Left lung (tissue), 10 donors: ENCODE results near the gene AAK1. TPM values are rescaled to one million over a fixed set of nuclear protein-coding genes. Genes with fewer than 3 reads are reported as not detected.

Experiments used
- ATAC-seq: fragments of 200-7000 bp; cut with Tn5 transposase; one replicate; pipeline ENCODE4 v1.9.1; 2020; ENCODE audit warnings: moderate library complexity
- DNase-seq, 4 donors: peaks; one replicate each; pipeline ENCODE4 v3.0.0-alpha.2; 2013 to 2020
- H3K27ac ChIP-seq, 2 donors: fragments of 200-600 bp; sonication (generic) in 1 of 2; one replicate each; pipeline versions ENCODE4 v1.5.0 to v1.8.0; 2020 to 2021
- H3K27me3 ChIP-seq, 2 donors: fragments of 200-600 bp; sonication (generic) in 1 of 2; one replicate each; pipeline versions ENCODE4 v1.5.0 to v1.8.0; 2020 to 2021
- H3K36me3 ChIP-seq, 2 donors: fragments of 200-600 bp; sonication (generic) in 1 of 2; one replicate each; pipeline versions ENCODE4 v1.5.0 to v1.8.0; 2020 to 2021
- H3K4me1 ChIP-seq, 2 donors: fragments of 200-600 bp; one replicate each; pipeline ENCODE4 v1.8.0; 2021
- H3K4me3 ChIP-seq, 2 donors: fragments of 200-600 bp; sonication (generic) in 1 of 2; one replicate each; pipeline versions ENCODE4 v1.5.0 to v1.8.0; 2020 to 2021; ENCODE audit warnings: mild to moderate bottlenecking in 1 of 2
- H3K9me3 ChIP-seq, 2 donors: fragments of 200-600 bp; sonication (generic) in 1 of 2; one replicate each; pipeline versions ENCODE4 v1.5.0 to v1.8.0; 2020 to 2021
- intact Hi-C, 2 donors: fragments of 100-400 bp; cut with DNase I; formaldehyde crosslinking; loops; one replicate each; pipeline versions ENCODE4 v1.11.2 to v1.14.2; 2022
- polyA plus RNA-seq, 6 donors: library from polyadenylated mRNA; unstranded; fragments of 120-200 nt; gene quantifications; one replicate each; pipeline ENCODE4 v1.2.1, GENCODE V29; 2013; ENCODE audit not compliant: insufficient read length in 6 of 6
- total RNA-seq, 2 donors: library from RNA; stranded (reverse); fragmentation: NEBNext Ultra II Directional; extraction: Animal tissue kit (Norgen Biotek cat#: 25700); gene quantifications; one replicate each; pipeline ENCODE4 v1.2.1, GENCODE V29; 2021
- TF ChIP-seq, protein P1 (sequence below), 2 donors: fragments of 200-600 bp; sonication (generic) in 1 of 2; IDR thresholded peaks; one replicate each; pipeline versions ENCODE4 v1.5.0 to v1.8.0; 2021; ENCODE audit warnings: antibody characterized with exemption in 2 of 2
- donor health status: DM: no; HTN: yes; CAD: no.
- donor health status: DM: no; HTN: no; CAD: no.

Gene AAK1
- total and polyA plus RNA-seq, 8 donors: 19.0 to 70.7 (median 22.4) TPM

DNA sequence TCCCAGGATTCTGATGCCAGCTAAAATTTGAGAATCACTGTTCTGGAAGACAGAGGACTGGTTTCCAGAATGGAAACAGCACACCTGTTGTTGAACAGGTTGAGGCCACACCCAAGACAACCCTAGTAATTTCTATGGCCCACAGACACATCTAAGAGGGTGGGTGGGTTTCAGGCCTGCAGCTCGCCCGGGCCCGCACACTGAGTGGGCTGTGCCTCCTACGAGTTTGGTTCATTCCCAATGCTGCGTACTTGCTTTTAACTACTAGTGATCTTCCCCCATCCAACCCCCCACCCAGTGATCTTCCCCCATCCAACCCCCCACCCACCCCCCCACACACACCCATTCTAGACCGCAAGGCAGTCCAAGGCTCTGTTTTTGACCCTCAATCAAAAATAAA lies 205.0 kb downstream of the AAK1 start:
- DNase-seq (no peak), ATAC-seq (no peak)
- no peaks in the 10 kb centered on the region for H3K9me3 ChIP-seq
- no peak overlapping the region for H3K4me3 ChIP-seq
- no peaks in the 10 kb centered on the region for H3K27me3 ChIP-seq
- H3K27ac ChIP-seq: peak overlapping the region in 1 of 2 donors; percentile 99
- intact Hi-C loops: no loop called here
- peaks cover 5 to 33% of the 10 kb centered on the region in 2 donors for H3K4me1 ChIP-seq
- no peaks in the 10 kb centered on the region for H3K36me3 ChIP-seq
- TF ChIP-seq, protein P1, sequence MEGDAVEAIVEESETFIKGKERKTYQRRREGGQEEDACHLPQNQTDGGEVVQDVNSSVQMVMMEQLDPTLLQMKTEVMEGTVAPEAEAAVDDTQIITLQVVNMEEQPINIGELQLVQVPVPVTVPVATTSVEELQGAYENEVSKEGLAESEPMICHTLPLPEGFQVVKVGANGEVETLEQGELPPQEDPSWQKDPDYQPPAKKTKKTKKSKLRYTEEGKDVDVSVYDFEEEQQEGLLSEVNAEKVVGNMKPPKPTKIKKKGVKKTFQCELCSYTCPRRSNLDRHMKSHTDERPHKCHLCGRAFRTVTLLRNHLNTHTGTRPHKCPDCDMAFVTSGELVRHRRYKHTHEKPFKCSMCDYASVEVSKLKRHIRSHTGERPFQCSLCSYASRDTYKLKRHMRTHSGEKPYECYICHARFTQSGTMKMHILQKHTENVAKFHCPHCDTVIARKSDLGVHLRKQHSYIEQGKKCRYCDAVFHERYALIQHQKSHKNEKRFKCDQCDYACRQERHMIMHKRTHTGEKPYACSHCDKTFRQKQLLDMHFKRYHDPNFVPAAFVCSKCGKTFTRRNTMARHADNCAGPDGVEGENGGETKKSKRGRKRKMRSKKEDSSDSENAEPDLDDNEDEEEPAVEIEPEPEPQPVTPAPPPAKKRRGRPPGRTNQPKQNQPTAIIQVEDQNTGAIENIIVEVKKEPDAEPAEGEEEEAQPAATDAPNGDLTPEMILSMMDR (IDR thresholded peaks at IDR 0.05): no peak

DNA sequence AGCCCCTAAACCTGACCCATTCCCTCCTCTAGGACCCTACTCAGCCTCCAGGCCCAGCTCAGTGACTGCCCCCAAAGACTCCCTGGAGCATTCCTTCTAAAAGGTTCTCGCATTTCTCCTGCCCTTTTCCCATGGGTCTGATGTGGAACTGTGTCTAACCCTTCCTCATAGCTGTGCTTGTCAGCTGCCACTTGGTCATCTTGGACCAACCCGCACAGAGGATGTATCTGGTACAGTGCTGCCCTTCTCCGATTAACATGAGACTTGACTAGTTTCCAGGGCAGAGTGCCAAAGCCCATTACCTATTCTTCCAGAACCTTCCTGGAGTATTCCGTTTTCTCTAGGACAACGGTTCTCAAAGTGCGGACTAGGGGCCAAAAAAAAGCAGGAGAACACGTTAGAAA lies 205.8 kb downstream of the AAK1 start:
- peaks cover 5 to 34% of the 10 kb centered on the region in 2 donors for H3K4me1 ChIP-seq
- H3K27ac ChIP-seq: peak overlapping the region; percentile 93 to 99
- ATAC-seq (peak; percentile 49), DNase-seq (peak in 1 of 4 donors; percentile 39)
- no peaks in the 10 kb centered on the region for H3K9me3 ChIP-seq
- intact Hi-C loops: no loop called here
- TF ChIP-seq, protein P1 (IDR thresholded peaks at IDR 0.05): no peak
- H3K4me3 ChIP-seq: peak overlapping the region; percentile 65 to 84
- H3K36me3 ChIP-seq: no peaks in the 10 kb centered on the region
- no peaks in the 10 kb centered on the region for H3K27me3 ChIP-seq

DNA sequence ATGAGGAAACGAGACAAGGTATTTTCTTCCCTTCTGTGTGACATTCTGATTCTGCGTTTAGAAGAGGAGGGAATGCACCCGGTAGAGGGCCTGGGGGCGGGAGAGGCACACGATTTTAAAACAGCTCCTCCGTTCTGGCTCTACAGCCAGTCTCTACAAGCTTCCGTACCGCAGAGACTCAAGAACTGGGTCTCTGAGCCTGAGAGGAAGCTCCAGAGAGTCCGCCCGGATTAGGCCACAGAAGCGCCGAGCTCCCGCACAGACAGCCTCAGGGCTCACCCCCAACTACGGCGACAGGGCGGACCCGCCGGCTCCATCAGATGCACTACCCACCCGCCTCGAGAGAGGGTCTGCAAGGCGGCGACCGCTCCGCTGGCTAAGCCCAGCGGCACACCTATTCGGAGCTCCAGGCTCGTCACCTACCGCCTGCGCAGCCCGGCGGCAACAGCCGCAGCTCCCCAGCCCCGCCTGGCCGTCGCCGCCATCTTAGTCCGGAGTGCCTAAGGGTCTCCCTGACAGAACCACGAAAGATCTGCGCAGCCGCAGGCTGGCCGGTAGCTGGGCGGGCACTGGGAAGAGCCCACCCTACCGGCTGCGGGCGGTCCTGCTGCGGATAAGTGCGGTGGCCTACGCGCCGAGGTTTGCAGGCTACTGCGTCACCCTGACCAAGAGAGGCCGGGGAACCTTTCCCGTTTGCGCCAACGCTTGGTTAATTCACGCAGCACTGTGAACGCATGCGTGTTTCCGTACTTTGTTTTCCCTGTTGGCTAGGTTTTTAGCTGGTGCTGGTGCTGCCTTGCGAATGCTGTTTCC lies 206.4 kb downstream of the AAK1 start, which contains the start of gene NFU1:
Gene NFU1 (minus strand): TSS at position 498 of the 813 bp plus-strand sequence. CDS start 13 bp downstream, at position 485.
- ATAC-seq: peak; percentile 98
- Histone ChIP-seq H3K27ac (peak within 1 kb of the TSS; percentile 93 to 99), H3K4me1 (peaks cover 5 to 39% of the 10 kb centered on the region in 2 donors), H3K36me3 (no peaks in the 10 kb centered on the region), H3K4me3 (peak within 1 kb of the TSS; percentile 65 to 84), H3K9me3 (no peaks in the 10 kb centered on the region), H3K27me3 (no peaks in the 10 kb centered on the region)
- intact Hi-C loops: no loop called here
- TF ChIP-seq, protein P1 (IDR thresholded peaks at IDR 0.05): peak; percentile 39 to 79
- DNase-seq: peak; percentile 88 to 97 (median 95)

DNA sequence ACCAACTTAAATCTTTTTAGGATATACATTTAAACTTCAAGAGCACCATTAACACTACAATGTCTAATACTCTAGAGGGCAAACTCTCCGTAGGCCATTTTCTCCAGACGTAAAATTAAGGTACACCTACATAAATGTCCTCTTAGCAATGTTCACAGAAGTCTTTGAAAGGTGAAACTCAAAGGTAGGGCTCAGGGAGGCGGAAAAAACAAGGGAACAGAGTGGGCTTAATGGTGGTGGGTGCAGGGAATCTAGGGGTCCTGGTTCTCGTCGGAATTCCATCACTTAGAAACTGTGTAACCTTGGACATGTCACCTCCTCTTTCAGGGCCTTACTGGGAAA lies 207.0 kb downstream of the AAK1 start:
- intact Hi-C loops: no loop called here
- TF ChIP-seq, protein P1 (IDR thresholded peaks at IDR 0.05): no peak
- peak; percentile 6 for ATAC-seq
- peak overlapping the region; percentile 65 to 84 for H3K4me3 ChIP-seq
- H3K9me3 ChIP-seq: no peaks in the 10 kb centered on the region
- H3K27ac ChIP-seq: peak overlapping the region; percentile 93 to 99
- peaks cover 5 to 39% of the 10 kb centered on the region in 2 donors for H3K4me1 ChIP-seq
- no peak for DNase-seq
- no peaks in the 10 kb centered on the region for H3K27me3 ChIP-seq
- H3K36me3 ChIP-seq: no peaks in the 10 kb centered on the region

DNA sequence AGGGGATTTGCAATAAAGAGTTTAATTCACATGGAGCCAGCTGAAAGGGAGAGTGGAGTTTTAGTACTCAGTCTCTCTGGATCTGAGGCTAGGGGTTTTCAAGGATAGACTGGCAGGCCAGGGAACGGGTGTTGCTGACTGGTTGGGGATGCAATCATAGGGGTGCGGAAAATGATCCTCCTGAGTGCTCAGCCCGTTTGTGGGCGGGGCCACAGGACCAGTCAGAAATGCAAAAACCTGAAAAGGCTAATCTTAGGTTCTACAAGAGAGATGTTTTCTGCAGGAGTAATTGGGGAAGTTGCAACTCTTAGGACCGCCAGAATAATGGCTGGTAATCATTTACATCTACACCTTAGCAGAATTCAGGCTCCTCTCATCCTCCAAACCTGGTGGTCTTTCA lies 208.8 kb downstream of the AAK1 start:
- intact Hi-C loops: no loop called here
- no peaks in the 10 kb centered on the region for H3K9me3 ChIP-seq
- H3K27me3 ChIP-seq: no peaks in the 10 kb centered on the region
- peaks cover 0 to 14% of the 10 kb centered on the region in 2 donors for H3K36me3 ChIP-seq
- H3K4me3 ChIP-seq: no peak overlapping the region
- H3K4me1 ChIP-seq: peaks cover 5 to 39% of the 10 kb centered on the region in 2 donors
- DNase-seq: no peak
- H3K27ac ChIP-seq: no peak overlapping the region
- TF ChIP-seq, protein P1 (IDR thresholded peaks at IDR 0.05): no peak
- no peak for ATAC-seq
